HepG2 (cell line): ENCODE results near the gene PFKFB2. TPM values are rescaled to one million over a fixed set of nuclear protein-coding genes. Genes with fewer than 3 reads are reported as not detected.

ENCODE experiments used
- CBFB ChIP-seq: sonication (generic); formaldehyde crosslinking; IDR thresholded peaks from 2 replicates; pipeline ENCODE4 v1.4.0; 2020; ENCODE audit warnings: missing genetic modification reagents
- CREM ChIP-seq, 2 experiments: sonication (generic) in 1 of 2; formaldehyde crosslinking in 1 of 2; IDR thresholded peaks; 2 replicates each; pipeline versions ENCODE4 v1.4.0 to v1.6.1; 2016 to 2020; ENCODE audit warnings: antibody characterized with exemption in 1 of 2, mild to moderate bottlenecking in 1 of 2, missing genetic modification reagents in 1 of 2
- EZH2 ChIP-seq: conservative IDR thresholded peaks from 2 replicates; pipeline ENCODE4 v1.6.1; 2012; ENCODE audit warnings: mild to moderate bottlenecking, low read depth, low read length, moderate library complexity
- FLYWCH1 ChIP-seq: sonication (generic); formaldehyde crosslinking; IDR thresholded peaks from 2 replicates; pipeline ENCODE4 v1.8.1; 2023; ENCODE audit warnings: mild to moderate bottlenecking, missing genetic modification reagents
- FOXA1 ChIP-seq, 2 experiments: fragments of 450-650 bp in 1 of 2; sonication (generic) in 1 of 2; formaldehyde crosslinking in 1 of 2; IDR thresholded peaks; 2 replicates each; pipeline versions ENCODE4 v1.4.0 to v1.6.1; 2016 to 2020; ENCODE audit warnings: missing genetic modification reagents in 1 of 2
- FOXK2 ChIP-seq: fragments of 450-650 bp; IDR thresholded peaks from 2 replicates; pipeline ENCODE4 v1.6.1; 2016
- MIER3 ChIP-seq: IDR thresholded peaks from 2 replicates; pipeline ENCODE4 v1.6.1; 2016; ENCODE audit warnings: missing compliant biosample characterization, borderline replicate concordance
- MLLT10 ChIP-seq: sonication (generic); formaldehyde crosslinking; IDR thresholded peaks from 2 replicates; pipeline ENCODE4 v1.4.0; 2020; ENCODE audit warnings: missing genetic modification reagents
- NAIF1 ChIP-seq: sonication (generic); formaldehyde crosslinking; IDR thresholded peaks from 2 replicates; pipeline ENCODE4 v1.5.0; 2020; ENCODE audit warnings: mild to moderate bottlenecking, missing genetic modification reagents, borderline replicate concordance
- NKX3-1 ChIP-seq: sonication (generic); formaldehyde crosslinking; IDR thresholded peaks from 2 replicates; pipeline ENCODE4 v1.5.0; 2020; ENCODE audit warnings: missing genetic modification reagents
- RFX3 ChIP-seq: IDR thresholded peaks from 2 replicates; pipeline ENCODE4 v1.6.1; 2016; ENCODE audit warnings: missing biosample characterization, missing genetic modification reagents
- SRSF9 ChIP-seq: fragments of 200-400 bp; formaldehyde crosslinking; IDR thresholded peaks from 2 replicates; pipeline ENCODE4 v1.6.1; 2018; ENCODE audit warnings: borderline replicate concordance, mild to moderate bottlenecking, low read depth, low read length; ENCODE audit not compliant: insufficient read depth, poor library complexity, severe bottlenecking
- ZNF207 ChIP-seq: fragments of 450-650 bp; IDR thresholded peaks from 2 replicates; pipeline ENCODE4 v1.6.1; 2016; ENCODE audit warnings: antibody characterized with exemption, borderline replicate concordance
- ZNF33B ChIP-seq: sonication (generic); formaldehyde crosslinking; IDR thresholded peaks from 2 replicates; pipeline ENCODE4 v1.5.1; 2020; ENCODE audit warnings: mild to moderate bottlenecking, missing genetic modification reagents
- ZNF629 ChIP-seq: sonication (generic); formaldehyde crosslinking; conservative IDR thresholded peaks from 2 replicates; pipeline ENCODE4 v1.5.0; 2020; ENCODE audit warnings: missing genetic modification reagents
- ZNF724P ChIP-seq: sonication (generic); formaldehyde crosslinking; IDR thresholded peaks from 2 replicates; pipeline ENCODE4 v1.8.0; 2022; ENCODE audit warnings: missing genetic modification reagents, borderline replicate concordance
- ZSCAN29 ChIP-seq: sonication (generic); formaldehyde crosslinking; conservative IDR thresholded peaks from 2 replicates; pipeline ENCODE4 v1.4.0; 2020; ENCODE audit warnings: mild to moderate bottlenecking, missing genetic modification reagents
- polyA plus RNA-seq, 8 experiments: library from polyadenylated mRNA; depleted of rRNA in 3 of 8; stranded (reverse) in 7 of 8; unstranded in 1 of 8; fragments of >200 nt; fragmentation: Illumina TruSeq in 4 of 8; extraction: Trizol in 4 of 8; gene quantifications; 2 replicates each; pipeline versions ENCODE4 v1.2.1 to v1.2.3, GENCODE V29; 2011 to 2016; ENCODE audit warnings: low read depth in 4 of 8, missing spikeins in 1 of 8, mixed read lengths in 1 of 8; ENCODE audit not compliant: insufficient read depth in 1 of 8
- total RNA-seq, 5 experiments: library from RNA; depleted of rRNA; stranded (reverse); fragments of >200 nt; fragmentation: Illumina TruSeq; extraction: Trizol; gene quantifications; 2 replicates each; pipeline ENCODE4 v1.2.3, GENCODE V29; 2016; ENCODE audit warnings: low read depth in 1 of 5
- TF ChIP-seq, protein P1 (sequence below): sonication (generic); formaldehyde crosslinking; IDR thresholded peaks from 2 replicates; pipeline ENCODE4 v1.8.0; 2022; ENCODE audit warnings: mild to moderate bottlenecking, missing genetic modification reagents; ENCODE audit not compliant: insufficient replicate concordance
- TF ChIP-seq, protein P2 (sequence below): sonication (generic); formaldehyde crosslinking; IDR thresholded peaks from 2 replicates; pipeline ENCODE4 v1.4.0; 2020; ENCODE audit warnings: mild to moderate bottlenecking, missing genetic modification reagents
- TF ChIP-seq, protein P3 (sequence below): sonication (generic); formaldehyde crosslinking; IDR thresholded peaks from 2 replicates; pipeline ENCODE4 v1.9.0; 2021; ENCODE audit warnings: missing genetic modification reagents, borderline replicate concordance
- TF ChIP-seq, protein P4 (sequence below): sonication (generic); formaldehyde crosslinking; IDR thresholded peaks from 2 replicates; pipeline ENCODE4 v1.4.0; 2020; ENCODE audit warnings: mild to moderate bottlenecking, low read depth, missing genetic modification reagents
- TF ChIP-seq, protein P5 (sequence below): sonication (generic); formaldehyde crosslinking; IDR thresholded peaks from 2 replicates; pipeline ENCODE4 v1.4.0; 2020; ENCODE audit warnings: missing genetic modification reagents

PFKFB2 gene
- total and polyA plus RNA-seq, 2 of the 13 experiments (the other 11 are each of a cell fraction or from before 2014, with no cell fraction given) = 4.6 to 10.6 TPM

DNA sequence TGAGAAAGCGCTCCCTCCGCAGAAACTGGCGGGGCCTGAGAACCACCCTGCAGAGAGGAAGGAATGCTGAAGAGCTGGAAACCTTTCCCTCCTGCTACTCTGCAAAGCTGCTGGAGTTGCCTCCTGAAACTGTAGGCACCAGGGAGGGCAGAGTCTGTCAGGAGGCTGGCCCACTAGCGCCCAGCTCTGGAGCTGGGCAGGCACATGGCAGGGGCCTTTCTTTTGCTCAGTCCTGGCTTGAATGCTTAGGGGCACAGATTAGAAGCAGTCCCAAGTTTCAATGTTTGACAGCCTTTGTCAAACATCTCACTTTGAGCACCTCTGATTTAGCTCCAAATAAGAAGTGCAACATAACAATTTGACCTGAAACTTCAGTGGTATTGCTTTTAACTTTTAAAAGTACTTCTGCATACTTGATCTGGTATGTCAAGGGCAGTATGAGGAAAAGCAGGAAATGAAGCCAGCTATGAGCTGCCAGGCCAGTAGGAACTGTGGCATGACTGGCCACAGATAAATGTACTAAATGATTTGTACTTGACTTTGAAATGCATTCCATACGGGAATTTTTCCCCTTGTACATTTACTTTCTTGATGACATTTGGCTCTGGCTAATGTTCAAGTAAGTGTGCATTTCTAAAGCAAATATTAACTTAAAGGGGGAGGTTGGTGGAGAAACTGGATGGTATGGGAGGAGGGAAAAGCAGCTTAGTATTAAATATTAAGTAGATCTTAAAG is 27.8 kb upstream of the PFKFB2 start (continued):
- TF ChIP-seq RFX3 (CRISPR knock-in tag) (no peak), FOXA1 (IDR thresholded peaks at IDR 0.05) (0 out of 2 replicates have a peak, but pooled peaks have one; percentile 37), FOXA1 (CRISPR knock-in tag; IDR thresholded peaks at IDR 0.05) (peak; percentile 78), CREM (IDR thresholded peaks at IDR 0.05) (peak; percentile 31; the same call in 1 of the 2 replicates), CREM (CRISPR knock-in tag; IDR thresholded peaks at IDR 0.05) (no peak), NKX3-1 (CRISPR knock-in tag) (no peak), FLYWCH1 (CRISPR knock-in tag) (no peak), ZNF724P (CRISPR knock-in tag) (no peak), ZNF207 (no peak), SRSF9 (no peak), EZH2 (no peak), CBFB (CRISPR knock-in tag) (no peak), ZSCAN29 (CRISPR knock-in tag) (no peak), MLLT10 (CRISPR knock-in tag) (no peak), NAIF1 (CRISPR knock-in tag) (no peak), ZNF629 (no peak), FOXK2 (no peak), ZNF33B (no peak), MIER3 (CRISPR knock-in tag) (peak; percentile 53; the same call in 1 of the 2 replicates)
- TF ChIP-seq, protein P1, sequence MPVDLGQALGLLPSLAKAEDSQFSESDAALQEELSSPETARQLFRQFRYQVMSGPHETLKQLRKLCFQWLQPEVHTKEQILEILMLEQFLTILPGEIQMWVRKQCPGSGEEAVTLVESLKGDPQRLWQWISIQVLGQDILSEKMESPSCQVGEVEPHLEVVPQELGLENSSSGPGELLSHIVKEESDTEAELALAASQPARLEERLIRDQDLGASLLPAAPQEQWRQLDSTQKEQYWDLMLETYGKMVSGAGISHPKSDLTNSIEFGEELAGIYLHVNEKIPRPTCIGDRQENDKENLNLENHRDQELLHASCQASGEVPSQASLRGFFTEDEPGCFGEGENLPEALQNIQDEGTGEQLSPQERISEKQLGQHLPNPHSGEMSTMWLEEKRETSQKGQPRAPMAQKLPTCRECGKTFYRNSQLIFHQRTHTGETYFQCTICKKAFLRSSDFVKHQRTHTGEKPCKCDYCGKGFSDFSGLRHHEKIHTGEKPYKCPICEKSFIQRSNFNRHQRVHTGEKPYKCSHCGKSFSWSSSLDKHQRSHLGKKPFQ (CRISPR knock-in tag) = no peak
- TF ChIP-seq, protein P2, sequence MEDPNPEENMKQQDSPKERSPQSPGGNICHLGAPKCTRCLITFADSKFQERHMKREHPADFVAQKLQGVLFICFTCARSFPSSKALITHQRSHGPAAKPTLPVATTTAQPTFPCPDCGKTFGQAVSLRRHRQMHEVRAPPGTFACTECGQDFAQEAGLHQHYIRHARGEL (CRISPR knock-in tag) = no peak
- TF ChIP-seq, protein P3, sequence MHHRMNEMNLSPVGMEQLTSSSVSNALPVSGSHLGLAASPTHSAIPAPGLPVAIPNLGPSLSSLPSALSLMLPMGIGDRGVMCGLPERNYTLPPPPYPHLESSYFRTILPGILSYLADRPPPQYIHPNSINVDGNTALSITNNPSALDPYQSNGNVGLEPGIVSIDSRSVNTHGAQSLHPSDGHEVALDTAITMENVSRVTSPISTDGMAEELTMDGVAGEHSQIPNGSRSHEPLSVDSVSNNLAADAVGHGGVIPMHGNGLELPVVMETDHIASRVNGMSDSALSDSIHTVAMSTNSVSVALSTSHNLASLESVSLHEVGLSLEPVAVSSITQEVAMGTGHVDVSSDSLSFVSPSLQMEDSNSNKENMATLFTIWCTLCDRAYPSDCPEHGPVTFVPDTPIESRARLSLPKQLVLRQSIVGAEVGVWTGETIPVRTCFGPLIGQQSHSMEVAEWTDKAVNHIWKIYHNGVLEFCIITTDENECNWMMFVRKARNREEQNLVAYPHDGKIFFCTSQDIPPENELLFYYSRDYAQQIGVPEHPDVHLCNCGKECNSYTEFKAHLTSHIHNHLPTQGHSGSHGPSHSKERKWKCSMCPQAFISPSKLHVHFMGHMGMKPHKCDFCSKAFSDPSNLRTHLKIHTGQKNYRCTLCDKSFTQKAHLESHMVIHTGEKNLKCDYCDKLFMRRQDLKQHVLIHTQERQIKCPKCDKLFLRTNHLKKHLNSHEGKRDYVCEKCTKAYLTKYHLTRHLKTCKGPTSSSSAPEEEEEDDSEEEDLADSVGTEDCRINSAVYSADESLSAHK = no peak
- TF ChIP-seq, protein P4, sequence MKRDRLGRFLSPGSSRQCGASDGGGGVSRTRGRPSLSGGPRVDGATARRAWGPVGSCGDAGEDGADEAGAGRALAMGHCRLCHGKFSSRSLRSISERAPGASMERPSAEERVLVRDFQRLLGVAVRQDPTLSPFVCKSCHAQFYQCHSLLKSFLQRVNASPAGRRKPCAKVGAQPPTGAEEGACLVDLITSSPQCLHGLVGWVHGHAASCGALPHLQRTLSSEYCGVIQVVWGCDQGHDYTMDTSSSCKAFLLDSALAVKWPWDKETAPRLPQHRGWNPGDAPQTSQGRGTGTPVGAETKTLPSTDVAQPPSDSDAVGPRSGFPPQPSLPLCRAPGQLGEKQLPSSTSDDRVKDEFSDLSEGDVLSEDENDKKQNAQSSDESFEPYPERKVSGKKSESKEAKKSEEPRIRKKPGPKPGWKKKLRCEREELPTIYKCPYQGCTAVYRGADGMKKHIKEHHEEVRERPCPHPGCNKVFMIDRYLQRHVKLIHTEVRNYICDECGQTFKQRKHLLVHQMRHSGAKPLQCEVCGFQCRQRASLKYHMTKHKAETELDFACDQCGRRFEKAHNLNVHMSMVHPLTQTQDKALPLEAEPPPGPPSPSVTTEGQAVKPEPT = no peak
- TF ChIP-seq, protein P5, sequence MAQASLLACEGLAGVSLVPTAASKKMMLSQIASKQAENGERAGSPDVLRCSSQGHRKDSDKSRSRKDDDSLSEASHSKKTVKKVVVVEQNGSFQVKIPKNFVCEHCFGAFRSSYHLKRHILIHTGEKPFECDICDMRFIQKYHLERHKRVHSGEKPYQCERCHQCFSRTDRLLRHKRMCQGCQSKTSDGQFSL (CRISPR knock-in tag) = no peak
